K562 (cell line): ENCODE data around the gene SPDYE6.

Source experiments
- POLR2A ChIP-seq: fragments of 450-650 bp; conservative IDR thresholded peaks from 2 replicates; pipeline ENCODE4 v1.6.1; 2016
- SREBF1 ChIP-seq: fragments of 150-350 bp; IDR thresholded peaks from 2 replicates; pipeline ENCODE4 v1.6.1; 2014; ENCODE audit warnings: antibody characterized with exemption, low read depth, low read length, borderline replicate concordance
- ZNF586 ChIP-seq: fragments of 450-650 bp; formaldehyde crosslinking; conservative IDR thresholded peaks from 2 replicates; pipeline ENCODE4 v1.4.0; 2020; ENCODE audit warnings: mild to moderate bottlenecking, moderate library complexity

DNA sequence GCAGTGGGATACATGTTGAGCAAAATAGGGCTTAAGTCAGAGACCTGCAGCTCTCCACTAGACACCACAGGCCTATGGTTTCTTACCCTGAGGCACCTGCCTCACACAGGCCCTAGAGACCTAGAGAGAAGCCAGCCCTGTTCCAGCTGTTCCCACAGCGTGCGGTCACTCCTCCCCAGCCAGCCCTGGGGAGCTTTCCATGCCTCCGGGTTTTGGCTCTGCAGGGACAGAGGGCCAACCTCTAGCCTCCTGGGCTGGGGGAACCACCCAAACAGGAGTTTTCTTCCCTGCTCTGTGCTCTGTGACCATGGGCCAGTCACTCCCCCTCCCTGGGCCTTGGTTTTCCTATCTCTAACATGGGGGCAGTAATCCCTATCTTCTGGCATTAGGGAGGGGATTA, 36.6 kb downstream of the SPDYE6 start:
- TF ChIP-seq ZNF586 (no peak), SREBF1 (no peak), POLR2A (no peak)
